Endodermal cell (in vitro differentiated cells): ENCODE data around the gene PRICKLE4. TPM values are rescaled to one million over a fixed set of nuclear protein-coding genes. Genes with fewer than 3 reads are reported as not detected.

ENCODE experiments used
- DNase-seq: peaks from one replicate; pipeline ENCODE4 v3.0.0-alpha.2; 2017
- H3K27ac ChIP-seq: 2 replicates; pipeline ENCODE4 v1.5.1; 2013; ENCODE audit warnings: mild to moderate bottlenecking, low read depth, low read length, moderate library complexity
- H3K27me3 ChIP-seq: 2 replicates; pipeline ENCODE4 v1.6.1; 2013; ENCODE audit warnings: mild to moderate bottlenecking, low read length, moderate library complexity; ENCODE audit not compliant: insufficient read depth, control insufficient read depth, poor library complexity, severe bottlenecking
- H3K36me3 ChIP-seq: 2 replicates; pipeline ENCODE4 v1.7.0; 2013; ENCODE audit warnings: mild to moderate bottlenecking, low read length, moderate library complexity; ENCODE audit not compliant: control insufficient read depth, insufficient read depth
- H3K4me1 ChIP-seq: one replicate; pipeline ENCODE4 v1.7.0; 2013; ENCODE audit warnings: low read length; ENCODE audit not compliant: control insufficient read depth, insufficient read depth
- H3K4me3 ChIP-seq: 2 replicates; pipeline ENCODE4 v1.5.1; 2013; ENCODE audit warnings: mild to moderate bottlenecking, low read length, moderate library complexity
- H3K9ac ChIP-seq: 2 replicates; pipeline ENCODE4 v1.6.1; 2013; ENCODE audit warnings: mild to moderate bottlenecking, low read length, moderate library complexity; ENCODE audit not compliant: poor library complexity, severe bottlenecking; ENCODE audit errors: extremely low read depth
- H3K9me3 ChIP-seq: 2 replicates; pipeline ENCODE4 v1.6.1; 2013; ENCODE audit warnings: mild to moderate bottlenecking, low read length, moderate library complexity; ENCODE audit not compliant: control insufficient read depth
- H3K27ac Mint-ChIP-seq: 2 replicates; pipeline ENCODE4 v1.8.0; 2020; ENCODE audit warnings: mixed read lengths
- H3K27me3 Mint-ChIP-seq: 2 replicates; pipeline ENCODE4 v1.8.0; 2021; ENCODE audit warnings: mild to moderate bottlenecking, mixed read lengths; ENCODE audit not compliant: insufficient read depth
- H3K36me3 Mint-ChIP-seq: 2 replicates; pipeline ENCODE4 v1.8.0; 2020; ENCODE audit warnings: low read depth, mixed read lengths
- H3K4me1 Mint-ChIP-seq: 2 replicates; pipeline ENCODE4 v1.8.0; 2020; ENCODE audit warnings: mixed read lengths
- H3K4me3 Mint-ChIP-seq: 2 replicates; pipeline ENCODE4 v1.8.0; 2020; ENCODE audit warnings: mild to moderate bottlenecking, moderate library complexity, mixed read lengths
- H3K9me3 Mint-ChIP-seq: 2 replicates; pipeline ENCODE4 v1.8.0; 2020; ENCODE audit warnings: mild to moderate bottlenecking, mixed read lengths
- CTCF ChIP-seq: fragments of 200-600 bp; sonication (generic); conservative IDR thresholded peaks from 2 replicates; pipeline ENCODE4 v1.5.0; 2021; ENCODE audit warnings: antibody characterized with exemption, mild to moderate bottlenecking
- WGBS, 2 experiments: methylation state at CpG; one replicate each; pipeline versions ENCODE4 v1.1.5 to v1.1.7; 2013; ENCODE audit warnings: missing lambda C conversion rate in 2 of 2, mixed read lengths in 1 of 2; ENCODE audit not compliant: insufficient coverage in 1 of 2, insufficient read length in 1 of 2; 5-methylcytosine and 5-hydroxymethylcytosine counted together
- total RNA-seq, 2 donors: library from RNA; stranded (reverse); fragmentation: NEBNext Ultra II Directional in 1 of 2; extraction: Animal tissue kit (Norgen Biotek cat#: 25700) in 1 of 2; gene quantifications; 2 replicates in 1 of 2; 3 replicates in 1 of 2; pipeline ENCODE4 v1.2.1, GENCODE V29; 2021

Gene PRICKLE4
- total RNA-seq, 2 donors from 2014 or later: 2.6 to 3.6 TPM

- Mint-ChIP-seq H3K4me1 (peaks cover 15% of the 10 kb centered on the region), H3K27me3 (peaks cover 64% of the 10 kb centered on the region), H3K9me3 (no peaks in the 10 kb centered on the region), H3K4me3 (no peak overlapping the region), H3K36me3 (peaks cover 2% of the 10 kb centered on the region), H3K27ac (no peak overlapping the region)
- Histone ChIP-seq H3K27me3 (peaks cover 50% of the 10 kb centered on the region), H3K9me3 (no peaks in the 10 kb centered on the region), H3K4me3 (no peak overlapping the region), H3K36me3 (no peaks in the 10 kb centered on the region), H3K27ac (no peak overlapping the region), H3K4me1 (no peaks in the 10 kb centered on the region), H3K9ac (no peak overlapping the region)
- TF ChIP-seq CTCF: no peak
- 83 to 84% methylated on average over 4 to 5 of the region's 6 CpGs for WGBS, 2 experiments
- no peak for DNase-seq
Measured at GRCh38 chr6:41783106-41783780, 2.7 kb downstream of the PRICKLE4 start.

GRCh38 chr6:41784581-41785171, 4.1 kb downstream of the PRICKLE4 start:
- H3K27me3 Mint-ChIP-seq: peaks cover 59% of the 10 kb centered on the region
- no peaks in the 10 kb centered on the region for H3K4me1 ChIP-seq
- peaks cover 8% of the 10 kb centered on the region for H3K4me1 Mint-ChIP-seq
- H3K9me3 Mint-ChIP-seq: no peaks in the 10 kb centered on the region
- no peak overlapping the region for H3K4me3 ChIP-seq
- TF ChIP-seq CTCF: no peak
- WGBS, 2 experiments: 83 to 85% methylated on average over 2 to 5 of the region's 5 CpGs
- peaks cover 50% of the 10 kb centered on the region for H3K27me3 ChIP-seq
- H3K27ac Mint-ChIP-seq: no peak overlapping the region
- peaks cover 9% of the 10 kb centered on the region for H3K36me3 ChIP-seq
- DNase-seq: no peak
- H3K27ac ChIP-seq: no peak overlapping the region
- H3K36me3 Mint-ChIP-seq: peaks cover 11% of the 10 kb centered on the region
- H3K9ac ChIP-seq: no peak overlapping the region
- H3K9me3 ChIP-seq: no peaks in the 10 kb centered on the region
- H3K4me3 Mint-ChIP-seq: no peak overlapping the region

- Mint-ChIP-seq H3K36me3 (peaks cover 15% of the 10 kb centered on the region), H3K27ac (no peak overlapping the region), H3K4me3 (no peak overlapping the region), H3K9me3 (no peaks in the 10 kb centered on the region), H3K27me3 (peaks cover 59% of the 10 kb centered on the region), H3K4me1 (peaks cover 8% of the 10 kb centered on the region)
- no peaks in the 10 kb centered on the region for H3K4me1 ChIP-seq
- peaks cover 14% of the 10 kb centered on the region for H3K36me3 ChIP-seq
- H3K27me3 ChIP-seq: peaks cover 50% of the 10 kb centered on the region
- no peak overlapping the region for H3K9ac ChIP-seq
- TF ChIP-seq CTCF: no peak
- H3K27ac ChIP-seq: no peak overlapping the region
- no peak for DNase-seq
- WGBS, 2 experiments: 88 to 92% methylated on average over 9 to 11 of the region's 11 CpGs
- H3K4me3 ChIP-seq: no peak overlapping the region
- H3K9me3 ChIP-seq: no peaks in the 10 kb centered on the region
Measured at GRCh38 chr6:41785254-41785653, 4.7 kb downstream of the PRICKLE4 start.
